GM21367 (cell line): ENCODE data around the gene AP1AR.
"Not testable (repeated sequence)": the region's sequence is repeated elsewhere in the genome, so short reads cannot be mapped to it uniquely, and the experiment has no call there.

Experiments used
- ATAC-seq: cut with Tn5 transposase; IDR thresholded peaks from one replicate; pipeline ENCODE4 v1.9.1; 2021; ENCODE audit not compliant: unreplicated experiment

AP1AR gene

DNA sequence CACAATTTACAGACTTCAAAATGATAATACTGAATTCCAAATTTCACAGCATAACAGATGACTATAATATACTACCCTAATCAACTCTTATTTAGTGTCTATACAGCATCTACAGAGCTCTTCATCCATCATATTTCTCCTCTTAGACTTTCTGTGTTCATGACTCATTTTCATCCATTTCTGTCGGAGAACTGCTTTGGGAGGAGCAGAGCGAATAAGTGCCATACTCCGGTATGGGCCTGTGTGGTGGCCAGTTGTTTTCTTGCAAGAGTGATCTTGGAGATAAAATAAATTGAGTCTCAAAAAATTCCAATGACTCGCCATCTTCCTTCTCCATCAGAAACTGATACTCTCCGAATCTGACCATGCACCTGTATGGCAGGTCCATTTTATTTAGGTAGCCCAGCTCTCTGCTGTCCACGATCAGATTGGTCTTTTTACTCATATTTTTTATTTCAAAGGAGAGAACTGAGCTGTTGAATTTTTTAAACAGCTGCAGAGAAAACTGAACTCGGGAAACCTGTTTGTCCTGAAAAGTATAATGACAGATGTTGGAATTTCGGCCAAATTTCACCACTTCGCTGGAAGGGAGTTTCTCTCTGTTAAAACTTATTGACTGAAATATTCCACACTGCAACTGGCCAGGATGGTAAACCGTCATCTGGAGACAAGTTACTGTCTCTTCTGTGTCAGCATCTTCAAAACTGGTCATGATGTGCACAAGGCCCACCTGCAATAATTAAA, 46.3 kb downstream of the AP1AR start:
- no peak for ATAC-seq

DNA sequence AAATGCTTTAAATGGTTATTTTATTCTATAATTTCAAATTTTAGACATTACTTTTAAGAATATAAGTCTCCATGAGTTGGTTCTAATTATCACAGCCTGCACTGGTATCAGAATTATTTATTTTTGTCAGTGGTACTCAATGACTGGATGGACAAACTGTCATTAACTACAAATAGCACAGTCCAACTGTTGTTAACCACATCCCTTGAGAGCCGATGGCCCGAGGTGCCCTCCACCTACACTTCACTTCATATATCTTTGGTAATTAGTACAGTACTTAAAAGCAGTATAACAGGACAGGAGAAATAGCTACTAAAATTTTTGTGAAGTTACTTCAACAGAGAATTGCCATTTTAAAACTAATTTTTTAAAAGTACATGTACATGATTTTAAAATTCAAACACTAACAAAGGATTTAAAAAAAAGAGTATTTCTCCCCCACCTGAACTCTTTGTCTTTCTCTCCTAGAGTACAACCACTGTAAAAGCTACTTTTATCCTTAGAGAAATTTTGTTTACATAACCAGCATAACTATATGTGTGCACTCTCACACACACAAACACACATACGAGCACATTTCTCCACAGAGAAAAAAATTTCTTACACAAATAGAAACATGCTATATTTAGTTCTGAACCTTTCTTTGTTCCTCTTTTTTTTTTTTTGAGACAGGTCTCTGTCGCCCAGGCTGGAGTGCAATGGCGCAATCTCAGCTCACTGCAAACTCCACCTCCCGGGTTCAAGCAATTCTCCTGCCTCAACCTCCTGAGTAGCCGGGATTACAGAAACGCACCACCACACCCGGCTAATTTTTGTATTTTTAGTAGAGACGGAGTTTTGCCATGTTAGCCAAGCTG, 47.7 kb downstream of the AP1AR start:
- ATAC-seq: peak; percentile 67

DNA sequence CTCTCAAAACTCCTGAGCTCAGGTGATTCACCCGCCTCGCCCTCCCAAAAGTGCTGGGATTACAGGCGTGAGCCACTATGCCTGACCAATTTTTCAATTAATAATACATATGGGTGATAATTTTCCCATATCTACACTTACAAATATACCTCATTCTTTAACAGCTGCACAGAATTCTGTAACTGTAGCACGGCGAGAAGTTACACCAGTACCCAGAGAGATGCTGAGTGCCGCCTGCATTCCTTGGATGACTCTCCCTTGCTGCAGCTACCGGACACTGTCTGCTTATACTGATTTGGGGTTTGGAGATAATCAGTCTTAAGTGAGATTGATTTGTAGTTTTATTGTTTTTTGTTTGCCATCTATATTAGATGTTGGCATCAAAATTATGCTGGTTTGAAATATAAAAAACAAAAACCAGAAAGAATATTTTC, 48.3 kb downstream of the AP1AR start:
- ATAC-seq: peak; percentile 10

DNA sequence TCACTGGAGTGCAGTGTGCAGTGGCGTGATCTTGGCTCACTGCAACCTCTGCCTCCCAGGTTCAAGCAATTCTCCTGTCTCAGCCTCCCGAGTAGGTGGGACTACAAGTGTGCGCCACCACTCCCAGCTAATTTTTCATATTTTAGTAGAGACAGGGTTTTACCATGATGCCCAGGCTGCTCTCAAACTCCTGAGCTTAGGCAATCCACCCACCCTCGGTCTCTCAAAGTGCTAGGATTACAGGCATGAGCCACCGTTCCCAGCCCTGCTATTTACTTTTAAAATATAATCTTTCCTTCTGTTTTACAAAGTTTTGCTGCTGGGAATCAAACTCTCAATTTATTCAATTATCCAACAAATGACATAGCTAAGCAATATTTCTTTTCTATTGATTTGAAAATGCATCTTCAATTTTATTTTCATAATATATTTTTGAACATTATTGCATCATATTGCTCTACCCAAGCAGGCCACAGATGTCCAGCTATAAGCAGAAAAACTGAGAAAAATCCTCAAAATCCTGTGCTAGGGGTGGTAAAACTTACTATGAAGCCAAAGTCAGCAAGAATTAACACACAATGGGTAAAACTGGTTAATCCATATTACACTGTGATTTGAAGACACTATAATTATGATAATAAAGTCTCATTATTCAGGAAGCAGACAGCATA, 48.9 kb downstream of the AP1AR start:
- no peak for ATAC-seq

DNA sequence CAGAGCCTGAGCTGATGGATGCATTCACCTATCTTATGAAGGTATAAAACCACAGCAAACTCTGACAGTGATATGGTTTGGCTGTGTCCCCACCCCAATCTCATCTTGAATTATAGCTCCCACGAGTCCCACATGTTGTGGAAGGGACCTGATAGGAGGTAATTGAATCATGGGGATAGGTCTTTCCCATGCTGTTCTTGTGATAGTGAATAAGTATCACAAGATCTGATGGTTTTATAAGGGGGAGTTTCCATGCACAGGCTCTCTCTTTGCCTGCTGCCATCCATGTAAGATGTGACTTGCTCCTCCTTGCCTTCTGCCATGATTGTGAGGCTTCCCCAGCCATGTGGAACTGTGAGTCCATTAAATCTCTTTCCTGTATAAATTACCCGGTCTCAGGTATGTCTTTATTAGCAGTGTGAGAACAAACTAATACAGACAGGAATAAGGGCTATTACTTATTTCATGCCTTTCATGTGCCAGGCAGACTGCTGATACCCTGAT, 50.4 kb downstream of the AP1AR start:
- ATAC-seq: not testable (repeated sequence)

DNA sequence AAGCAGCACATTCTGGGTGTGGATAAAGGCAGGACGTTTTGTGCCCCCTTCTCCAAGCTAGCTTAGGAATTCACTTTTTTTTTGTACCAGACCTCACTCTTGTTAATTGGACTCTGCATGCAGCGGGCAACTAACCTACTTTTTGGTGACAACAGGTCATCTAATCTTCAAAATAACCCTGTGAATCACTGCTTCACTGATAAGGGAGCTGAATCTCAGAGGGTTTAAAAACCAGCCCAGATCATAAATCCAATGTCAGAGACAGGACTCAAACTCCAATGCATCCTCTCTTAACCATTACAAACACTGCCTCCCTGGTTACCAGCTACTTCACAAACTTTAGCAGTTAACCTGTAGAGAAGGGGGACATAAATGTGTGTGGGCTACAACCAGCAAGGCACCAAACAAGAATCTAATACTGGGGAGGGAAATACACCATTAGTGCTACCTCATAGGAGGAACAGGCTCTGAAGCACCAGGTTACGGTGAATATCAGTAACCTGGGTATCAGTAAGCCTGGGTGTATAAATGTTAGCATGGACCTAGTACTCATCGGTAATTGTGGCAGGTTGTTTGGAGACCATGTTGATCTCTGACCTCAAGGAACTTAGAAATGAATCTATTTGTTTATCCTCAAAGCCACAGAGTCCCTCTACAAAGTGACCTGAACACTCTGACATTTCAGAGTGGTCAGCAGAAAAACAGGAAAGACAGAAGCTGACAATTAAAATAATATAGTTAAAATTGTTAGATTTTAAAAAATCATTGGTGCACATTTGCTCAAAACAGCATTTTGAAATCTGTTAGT, 51.5 kb downstream of the AP1AR start:
- no peak for ATAC-seq

DNA sequence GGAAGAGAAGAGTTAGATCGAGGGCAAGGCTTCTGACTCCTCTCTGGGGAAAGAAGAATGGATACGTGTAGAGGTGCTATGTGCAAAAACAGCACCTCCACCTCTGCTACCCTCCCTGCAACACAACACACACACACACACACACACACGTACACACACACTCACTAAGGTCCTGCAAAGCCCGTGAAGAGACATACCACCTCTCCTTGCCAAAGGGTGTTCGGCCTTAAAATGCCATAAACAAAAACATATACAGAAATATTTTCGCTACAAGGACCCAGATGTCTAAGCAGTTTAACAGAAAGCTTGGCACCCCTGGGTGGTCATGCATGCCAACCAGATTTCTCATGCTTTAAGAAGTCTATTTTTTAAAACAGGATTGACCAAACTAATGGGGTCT, 52.6 kb downstream of the AP1AR start:
- ATAC-seq: no peak

DNA sequence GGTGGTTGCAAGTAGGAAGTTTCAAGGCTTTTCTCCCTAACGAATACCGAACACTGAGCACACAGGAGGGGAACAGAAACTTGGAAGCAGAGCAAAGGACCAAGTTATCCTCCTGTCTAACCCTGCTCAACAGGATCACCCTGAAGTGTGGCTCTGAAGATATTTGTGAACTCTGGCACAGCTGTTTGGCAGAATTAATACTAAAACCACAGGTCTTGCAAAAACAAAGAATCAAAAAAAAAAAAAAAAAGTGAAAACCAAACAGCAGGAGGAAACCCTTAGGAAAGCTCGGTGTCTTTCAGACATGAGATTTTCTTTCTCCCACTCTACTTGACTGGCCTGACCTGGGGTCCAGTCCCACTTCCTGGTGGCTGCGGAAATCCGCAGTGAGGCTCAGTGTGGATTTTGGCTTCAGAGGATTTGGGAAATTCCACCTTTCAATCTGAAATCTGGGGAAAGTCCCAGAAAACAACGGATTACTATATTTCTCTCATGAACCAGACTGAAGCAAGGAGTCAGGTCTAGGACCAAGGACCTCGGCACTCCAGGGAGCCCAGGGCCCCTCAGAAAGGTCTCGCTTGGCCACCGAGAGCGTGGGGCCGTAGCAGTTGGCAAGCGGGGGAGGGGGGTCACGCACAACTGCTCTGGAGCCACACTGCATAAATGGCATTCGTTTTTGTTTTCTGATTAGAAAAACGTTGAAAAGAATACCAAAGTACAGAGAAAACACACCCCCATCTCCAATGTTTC, 53.2 kb downstream of the AP1AR start:
- ATAC-seq: no peak

DNA sequence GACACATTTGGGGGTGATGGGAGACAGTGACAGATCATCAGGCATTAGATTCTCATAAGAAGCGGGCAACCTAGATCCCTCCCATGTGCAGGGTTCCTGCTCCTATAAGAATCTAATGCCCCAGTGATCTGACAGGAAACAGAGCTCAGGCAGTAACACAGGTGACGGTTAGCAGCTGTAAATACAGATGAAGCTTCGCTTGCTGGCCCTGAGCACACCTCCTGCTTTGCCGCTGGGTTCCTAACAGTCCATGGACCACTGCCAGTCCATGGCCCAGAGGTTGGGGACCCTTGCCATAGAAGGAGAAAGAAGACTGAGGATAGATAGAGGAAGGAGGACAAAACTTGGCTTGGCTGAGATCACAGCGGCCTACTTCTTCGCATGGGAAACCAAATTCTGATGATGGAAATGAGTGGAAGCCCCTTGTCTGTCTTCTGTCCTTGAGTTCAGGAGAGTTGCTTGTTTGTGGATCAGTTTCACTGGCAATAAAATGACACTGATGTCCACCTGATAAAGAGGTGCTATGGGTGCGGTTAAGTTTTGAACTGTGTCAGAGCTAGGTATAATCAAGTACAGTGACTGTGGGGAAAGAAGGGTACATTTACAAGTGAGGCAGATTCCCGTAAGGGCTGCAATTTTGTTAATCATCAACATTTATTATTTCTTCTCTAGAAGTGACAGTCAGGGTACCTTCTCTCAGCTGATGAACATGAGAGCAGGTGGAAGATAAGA, 55.8 kb downstream of the AP1AR start:
- ATAC-seq: peak; percentile 25

DNA sequence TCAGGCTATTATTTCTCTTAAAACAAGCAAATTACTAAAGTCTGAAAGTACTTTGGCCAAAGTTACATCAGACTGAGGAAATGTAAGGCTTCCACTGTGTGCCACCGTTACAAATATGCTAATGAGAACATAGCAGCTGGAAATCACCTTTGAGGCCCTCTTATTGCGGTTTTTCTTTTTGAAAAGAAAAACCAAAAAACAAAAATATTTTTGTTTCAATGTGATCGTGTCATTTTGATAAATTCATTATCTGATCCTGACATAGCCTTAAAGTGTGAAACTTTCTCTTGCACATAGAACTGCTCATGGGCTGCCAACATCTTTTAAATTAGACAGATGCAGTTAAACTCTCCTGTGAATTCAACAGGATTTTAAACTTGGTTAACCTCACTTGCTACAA, 56.9 kb downstream of the AP1AR start:
- peak; percentile 26 for ATAC-seq

DNA sequence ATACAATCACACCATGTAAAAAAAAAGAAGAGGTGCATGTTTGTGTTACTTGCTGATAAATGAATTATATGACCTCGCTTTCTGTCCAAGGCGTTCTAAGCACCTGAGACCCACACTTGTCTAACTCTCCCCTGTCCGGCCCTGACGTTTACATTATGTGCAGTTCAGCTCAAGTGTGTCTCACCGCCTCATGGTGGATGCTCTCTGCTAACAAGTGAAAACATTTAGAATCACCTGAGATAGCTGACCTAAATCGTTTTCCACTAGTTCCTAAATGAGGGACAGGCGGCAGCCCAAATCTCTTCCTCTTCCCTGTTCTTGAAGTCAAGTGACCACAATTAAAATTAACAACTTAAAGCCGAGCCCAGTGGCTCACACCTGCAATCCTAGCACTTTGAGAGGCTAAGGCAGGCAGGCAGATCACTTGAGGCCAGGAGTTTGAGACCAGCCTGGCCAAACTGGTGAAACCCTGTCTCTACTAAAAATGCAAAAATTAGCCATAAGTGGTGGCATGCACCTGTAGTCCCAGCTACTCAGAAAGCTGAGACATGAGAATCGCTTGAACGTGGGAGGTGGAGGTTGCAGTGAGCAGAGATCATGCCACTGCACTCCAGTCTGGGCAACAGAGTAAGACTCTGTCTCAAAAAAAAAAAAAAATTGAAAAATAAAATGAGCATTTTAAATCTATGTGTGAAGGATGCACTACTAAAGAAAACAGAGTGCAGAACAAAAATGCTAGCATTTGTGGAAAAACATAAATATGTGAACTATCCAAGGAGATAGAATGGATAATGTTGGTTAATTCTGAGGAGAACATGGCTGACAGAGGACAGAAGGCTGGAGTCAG, 58.0 kb downstream of the AP1AR start:
- no peak for ATAC-seq

DNA sequence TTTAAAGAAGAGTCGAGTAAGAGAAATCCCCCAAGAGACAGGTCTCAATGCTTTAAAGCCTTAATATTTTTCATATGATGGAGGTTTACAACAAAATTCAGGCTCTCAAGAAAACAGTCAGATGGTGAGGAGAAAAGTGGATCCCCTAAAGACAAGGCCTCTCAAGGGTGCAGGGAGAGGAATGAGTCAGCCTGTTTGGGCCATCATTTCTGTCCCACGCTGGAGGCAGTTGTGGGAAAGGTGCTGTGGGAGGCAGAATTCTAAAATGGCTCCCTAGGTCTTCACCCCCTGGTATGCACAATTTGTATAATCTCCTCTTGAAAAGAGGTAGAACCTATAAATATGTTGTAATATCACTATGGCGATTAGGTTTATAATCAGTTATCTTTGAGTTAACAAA, 58.8 kb downstream of the AP1AR start:
- no peak for ATAC-seq

DNA sequence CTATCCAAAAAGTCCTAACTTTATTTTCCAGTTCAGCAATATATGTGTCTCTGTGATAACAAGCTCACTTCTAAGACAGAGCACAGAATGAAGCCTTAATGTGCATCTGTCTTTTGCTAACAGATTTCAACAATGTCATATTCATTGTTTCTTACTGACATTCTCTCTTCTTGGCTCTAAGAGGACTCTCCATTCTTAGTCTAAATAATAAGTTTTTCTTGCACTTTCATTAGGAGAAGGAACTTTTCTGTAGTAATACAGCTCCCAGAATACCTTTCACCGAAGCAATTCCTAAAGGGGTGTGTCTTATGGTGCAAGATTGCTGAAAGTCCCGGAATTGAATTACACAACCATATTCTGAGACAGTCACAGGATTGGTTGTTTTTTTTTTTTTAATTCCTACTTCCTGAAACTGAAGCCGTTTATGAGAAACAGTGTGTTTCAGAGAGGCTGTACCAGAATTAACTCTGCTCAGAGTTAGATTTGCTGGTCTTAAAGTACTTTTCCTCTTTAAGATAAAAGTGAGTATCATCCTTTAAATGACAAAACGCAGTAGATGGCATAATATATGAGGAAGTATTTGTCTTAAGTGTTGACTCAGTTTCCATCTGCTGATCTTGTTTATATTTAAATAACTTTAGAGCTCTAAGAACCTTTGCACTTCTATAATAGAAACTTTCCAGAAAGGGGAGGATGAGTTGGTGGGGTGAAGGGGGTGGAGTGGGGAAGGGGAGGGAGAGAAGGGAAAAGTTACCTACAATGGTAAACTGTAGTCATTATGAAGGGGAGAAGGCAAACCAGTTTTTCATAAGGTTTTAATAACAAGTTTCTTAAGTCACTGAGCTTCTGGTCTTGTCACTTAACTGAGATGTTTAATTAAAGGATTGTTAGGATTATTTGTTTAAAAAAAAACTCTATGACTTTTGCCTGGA, 65.6 kb downstream of the AP1AR start, which contains the start of gene ALPK1:
Gene ALPK1, plus strand, starts transcription at position 421 of the 932 bp plus-strand sequence.
- ATAC-seq: peak; percentile 90

DNA sequence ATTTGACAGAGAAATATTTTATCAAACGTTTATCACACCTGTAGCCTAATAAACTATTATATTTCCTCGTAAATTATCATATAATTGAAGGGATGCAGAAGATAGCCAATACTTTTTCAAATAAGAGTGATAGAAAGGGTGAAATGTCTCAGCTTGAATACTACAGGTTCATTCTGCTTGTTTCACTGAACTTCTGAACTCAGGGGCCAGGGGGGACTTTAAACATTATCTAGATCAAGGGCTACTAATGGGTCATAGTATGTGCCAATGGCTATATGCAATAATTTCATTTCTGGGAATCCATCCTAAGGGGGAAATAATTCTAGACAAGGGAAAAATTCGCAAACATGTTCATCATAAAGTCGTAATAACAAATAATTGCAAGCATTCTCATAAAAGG, 68.1 kb downstream of the AP1AR start:
- ATAC-seq: no peak

DNA sequence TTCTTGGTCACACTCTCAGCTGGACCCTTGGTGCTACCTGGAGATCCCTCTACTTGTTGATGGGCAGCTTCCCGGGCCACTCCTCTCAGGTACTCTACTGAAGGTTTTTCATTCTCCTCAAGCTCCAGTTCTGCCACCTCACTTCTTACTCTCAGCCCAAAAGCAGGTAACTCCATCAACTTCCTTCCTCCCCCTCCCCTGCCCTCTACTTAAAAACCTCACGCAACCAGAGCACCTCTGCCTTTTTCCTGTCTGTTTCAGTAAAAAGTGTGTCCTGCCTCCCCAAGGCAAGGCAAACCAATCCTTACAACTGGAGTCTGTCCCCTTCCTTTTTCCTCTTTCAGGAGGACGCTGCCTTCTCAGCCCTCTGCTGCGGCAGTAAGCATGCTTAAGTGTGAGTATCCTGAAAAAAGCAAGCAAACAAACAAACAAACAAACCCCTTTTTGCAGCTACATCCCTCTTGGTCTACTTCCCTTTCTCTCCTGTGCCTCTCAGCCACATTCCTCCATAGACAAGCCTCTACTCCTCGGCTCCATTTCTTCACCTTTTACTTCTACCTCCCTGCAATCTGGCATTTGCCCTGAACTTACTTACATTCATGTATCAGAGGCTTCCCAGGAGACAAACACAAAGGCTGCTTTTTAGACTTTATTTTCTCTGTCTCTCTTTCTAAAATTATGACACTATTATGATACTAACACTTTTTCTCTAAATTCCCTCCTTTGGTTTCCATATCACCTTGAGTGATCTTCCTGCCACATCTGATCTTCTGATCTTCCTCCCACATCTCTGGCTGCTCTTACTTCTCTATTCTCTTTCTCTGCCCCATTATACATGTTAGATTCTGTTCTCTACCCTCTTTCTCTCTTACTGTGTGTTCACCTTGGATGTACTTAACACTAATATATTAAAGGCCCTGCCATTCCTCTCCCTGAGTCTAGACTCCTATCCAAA, 71.0 kb downstream of the AP1AR start:
- peak; percentile 44 for ATAC-seq

DNA sequence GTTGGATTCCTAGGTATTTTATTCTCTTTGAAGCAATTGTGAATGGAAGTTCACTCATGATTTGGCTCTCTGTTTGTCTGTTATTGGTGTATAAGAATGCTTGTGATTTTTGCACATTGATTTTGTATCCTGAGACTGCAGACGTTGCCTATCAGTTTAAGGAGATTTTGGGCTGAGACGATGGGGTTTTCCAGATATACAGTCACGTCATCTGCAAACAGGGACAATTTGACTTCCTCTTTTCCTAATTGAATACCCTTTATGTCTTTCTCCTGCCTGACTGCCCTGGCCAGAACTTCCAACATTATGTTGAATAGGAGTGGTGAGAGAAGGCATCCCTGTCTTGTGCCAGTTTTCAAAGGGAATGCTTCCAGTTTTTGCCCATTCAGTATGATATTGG, 73.9 kb downstream of the AP1AR start:
- ATAC-seq: not testable (repeated sequence)
